HG03558 (cell line): ENCODE measurements around the gene C19orf47.
"Not testable (repeated sequence)": the region's sequence is repeated elsewhere in the genome, so short reads cannot be mapped to it uniquely, and the experiment has no call there.

Experiments used
- ATAC-seq: cut with Tn5 transposase; IDR thresholded peaks from one replicate; pipeline ENCODE4 v1.9.1; 2021; ENCODE audit warnings: moderate number of reproducible peaks; ENCODE audit not compliant: unreplicated experiment; ENCODE audit errors: extremely low read depth

Gene C19orf47

DNA sequence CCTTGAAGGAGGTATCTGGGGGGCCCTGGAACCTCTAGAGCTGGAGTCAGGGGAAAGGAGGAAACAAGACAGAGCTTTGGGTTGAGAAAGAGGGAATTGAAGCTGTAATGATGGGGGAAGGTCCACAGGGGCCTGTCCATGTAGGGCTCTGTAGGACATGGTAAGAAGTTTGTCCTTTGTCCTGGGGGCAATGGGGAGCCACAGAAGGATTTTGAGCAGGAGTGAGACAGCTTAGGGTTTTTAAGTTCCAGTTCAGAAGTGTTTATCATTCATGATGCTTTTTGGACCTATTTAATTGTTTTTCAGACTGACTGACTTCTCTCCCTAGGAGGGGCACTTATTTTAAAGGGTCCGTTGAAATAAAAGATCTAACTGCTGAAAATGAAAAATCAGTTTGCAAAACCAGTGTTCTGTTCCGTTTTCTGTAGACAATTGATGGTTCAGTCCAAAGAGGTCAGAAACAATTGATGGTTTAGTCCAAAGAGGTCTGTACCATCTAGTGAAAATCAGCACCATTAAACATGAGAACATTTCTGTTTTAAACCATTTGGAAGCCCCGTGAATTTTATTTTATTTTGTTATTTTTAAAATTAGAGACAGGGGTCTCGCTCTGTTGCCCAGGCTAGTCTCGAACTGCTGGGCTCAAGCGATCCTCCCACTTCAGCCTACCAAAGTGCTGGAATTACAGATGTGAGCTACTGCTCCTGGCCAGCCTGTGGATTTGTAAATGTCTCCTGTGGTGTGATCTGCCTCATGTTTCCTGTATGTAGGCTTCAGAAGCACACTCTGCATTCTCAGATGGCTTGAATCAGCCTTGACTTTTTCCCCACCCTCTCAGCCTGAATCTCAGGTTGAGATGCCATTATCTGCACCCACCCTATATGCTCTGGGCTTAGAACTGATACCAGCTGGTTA lies 8.7 kb upstream of the C19orf47 start:
- no peak for ATAC-seq

DNA sequence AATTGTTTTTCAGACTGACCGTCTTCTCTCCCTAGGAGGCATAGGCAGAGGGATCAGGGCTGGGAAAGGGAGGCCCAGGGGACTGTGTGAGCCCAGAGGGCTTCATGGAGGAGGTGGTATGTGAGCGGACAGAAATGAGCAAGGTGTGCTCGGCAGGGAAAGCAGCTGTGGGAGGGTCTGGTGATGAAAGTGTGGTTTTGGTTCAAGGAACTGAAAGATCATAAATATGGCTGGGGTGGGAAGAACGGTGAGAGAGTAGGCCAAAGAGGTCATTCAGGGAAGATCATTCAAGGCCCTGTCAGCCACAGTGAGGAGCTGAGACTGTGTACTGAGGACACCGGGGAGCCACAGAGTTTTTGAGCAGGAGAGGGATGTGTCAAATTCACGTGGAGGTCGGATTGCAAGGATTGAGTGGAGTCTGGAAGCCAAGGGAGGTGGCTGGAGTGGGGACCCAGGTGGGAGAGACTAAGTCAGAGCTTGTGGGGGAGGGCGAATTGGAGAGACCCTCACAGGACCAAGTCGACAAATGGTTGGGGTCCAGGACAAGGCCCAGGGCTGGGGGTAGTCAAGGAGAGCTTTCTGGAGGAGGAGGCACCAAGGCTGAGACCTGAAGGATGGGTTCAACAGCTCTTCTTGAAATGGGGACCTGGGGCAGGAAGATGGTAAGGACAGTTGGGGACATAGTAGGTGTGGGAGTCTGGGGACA lies 7.9 kb upstream of the C19orf47 start:
- no peak for ATAC-seq

DNA sequence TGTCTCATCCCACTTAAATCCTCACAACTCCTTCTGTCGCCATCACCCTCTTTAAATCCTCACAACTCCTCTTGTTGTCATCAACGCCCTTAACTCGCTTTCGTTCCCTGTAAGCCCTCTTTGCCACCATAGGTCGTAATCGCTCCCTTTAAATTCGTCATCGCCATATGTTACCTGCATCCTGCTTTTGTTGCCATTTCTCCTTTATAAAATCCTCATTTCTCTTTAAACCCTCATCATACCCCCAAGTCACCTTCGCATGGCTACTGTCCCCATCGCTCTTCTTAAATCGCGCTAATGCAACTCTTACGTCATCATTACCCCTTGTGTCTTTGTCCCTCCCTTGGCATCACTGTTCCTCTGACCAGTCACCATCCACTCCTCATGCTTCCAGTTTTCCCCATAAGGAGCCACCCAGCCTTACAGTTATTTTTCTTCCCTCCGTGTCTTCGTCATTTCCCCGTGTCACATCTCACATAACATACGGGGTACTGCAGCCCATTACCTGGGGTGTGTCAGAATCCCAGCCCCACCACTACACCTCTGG lies 837 bp upstream of the C19orf47 start:
- ATAC-seq: no peak

DNA sequence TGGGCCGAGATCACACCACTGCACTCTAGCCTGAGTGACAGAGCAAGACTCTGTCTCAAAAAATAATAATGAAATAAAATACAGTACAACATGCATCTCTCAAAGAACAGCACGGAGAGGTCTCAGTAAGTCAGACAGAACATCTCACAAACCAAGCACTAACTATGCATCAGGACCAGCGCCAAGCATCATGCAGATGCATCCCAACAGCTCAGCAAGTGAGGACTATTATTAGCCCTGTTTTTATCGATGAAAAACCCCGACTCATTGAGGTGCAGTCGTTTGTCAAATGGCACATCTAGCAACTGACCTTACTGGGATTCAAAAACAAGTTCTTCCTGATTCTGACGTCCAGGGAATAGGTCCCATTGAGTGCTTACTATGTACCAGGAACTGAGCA lies 3.8 kb downstream of the C19orf47 start:
- ATAC-seq: no peak

DNA sequence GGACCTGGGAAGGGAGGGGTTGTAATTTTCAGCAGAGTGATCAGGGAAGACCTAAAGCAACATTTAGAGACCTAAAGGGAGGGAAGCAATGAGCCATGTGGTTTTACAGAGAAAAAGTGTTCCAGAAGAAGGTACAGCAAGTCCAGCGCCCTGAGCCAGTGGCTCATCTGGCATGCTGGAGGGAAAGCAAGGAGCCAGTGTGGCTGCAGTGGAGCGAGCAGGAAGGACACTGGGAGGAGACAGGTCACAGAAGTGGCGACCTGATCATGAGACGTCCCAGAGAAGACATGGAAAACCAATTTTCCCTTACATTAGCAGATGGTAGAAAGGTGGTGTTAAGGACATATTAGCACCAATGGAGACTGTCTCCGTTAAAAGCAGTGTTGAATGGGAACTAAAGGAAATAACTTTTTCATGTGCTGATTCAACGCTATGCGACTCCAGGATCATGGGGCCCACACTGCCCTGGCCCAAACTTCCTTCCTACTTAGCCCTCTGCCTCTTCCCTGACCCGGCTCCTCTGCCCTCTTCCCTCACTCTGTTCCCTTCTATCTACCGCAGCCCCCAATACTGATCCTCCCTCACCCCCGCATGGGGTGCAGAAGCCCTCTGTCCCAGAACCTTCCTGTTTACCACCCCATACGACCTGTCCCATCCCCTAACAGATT lies 5.4 kb downstream of the C19orf47 start:
- ATAC-seq: no peak

GRCh38 chr19:40341601-40342482 lies 6.4 kb downstream of the C19orf47 start:
- ATAC-seq: no peak

DNA sequence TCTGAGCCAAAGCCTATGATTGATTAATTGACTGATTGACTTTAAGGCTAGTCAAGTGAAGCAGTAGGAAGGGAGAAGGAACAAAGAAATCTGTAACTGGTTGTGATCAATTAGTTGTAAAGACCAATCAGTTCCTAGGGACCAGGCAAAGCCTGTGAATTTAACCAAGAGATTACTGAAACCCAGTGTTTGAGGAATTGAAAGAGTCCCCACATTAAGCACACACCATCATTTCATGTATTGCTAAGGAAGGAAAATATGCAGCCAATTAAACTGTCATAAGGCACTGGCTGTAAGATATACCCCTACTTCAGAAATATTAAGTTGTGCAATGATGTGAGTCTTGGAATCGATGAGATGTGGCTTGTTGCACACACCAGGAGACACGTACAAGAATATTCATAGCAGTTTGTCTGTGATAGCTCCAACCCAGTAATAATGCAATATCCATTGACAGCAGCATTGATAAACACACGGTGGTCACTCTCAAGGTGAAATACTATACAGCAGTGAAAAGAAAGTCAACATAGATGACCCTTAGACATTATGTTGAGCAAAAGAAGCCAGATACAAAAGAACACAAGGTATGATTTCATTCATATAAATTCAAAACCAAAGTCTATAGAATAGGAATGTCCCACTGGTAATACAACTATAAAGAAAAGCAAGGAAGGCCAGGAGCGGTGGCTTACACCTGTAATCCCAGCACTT lies 9.0 kb downstream of the C19orf47 start:
- ATAC-seq: no peak

DNA sequence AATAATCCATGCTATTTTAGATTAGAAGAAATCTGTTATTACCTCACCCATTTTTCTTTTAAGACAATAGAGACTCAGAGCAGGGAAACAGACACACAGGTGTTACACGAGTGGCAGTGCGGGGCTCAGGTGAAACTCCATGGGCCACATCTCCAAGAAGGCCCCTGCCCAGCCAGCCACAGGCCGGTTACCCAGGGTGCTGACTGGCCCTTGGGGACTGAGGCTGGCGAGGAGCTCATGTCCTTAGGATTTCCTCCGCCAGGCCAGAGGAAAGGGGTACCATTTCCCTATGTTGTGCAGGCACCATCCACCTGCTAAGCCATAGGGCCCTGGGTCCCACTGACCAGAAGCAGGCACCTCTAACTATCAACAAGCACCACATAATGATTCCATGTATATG lies 10.6 kb downstream of the C19orf47 start:
- ATAC-seq: no peak

- ATAC-seq: no peak
These were observed 11.1 kb downstream of the C19orf47 start for GRCh38 chr19:40337107-40337506.

- ATAC-seq: no peak
These were observed 11.6 kb downstream of the C19orf47 start for GRCh38 chr19:40336601-40336900.

DNA sequence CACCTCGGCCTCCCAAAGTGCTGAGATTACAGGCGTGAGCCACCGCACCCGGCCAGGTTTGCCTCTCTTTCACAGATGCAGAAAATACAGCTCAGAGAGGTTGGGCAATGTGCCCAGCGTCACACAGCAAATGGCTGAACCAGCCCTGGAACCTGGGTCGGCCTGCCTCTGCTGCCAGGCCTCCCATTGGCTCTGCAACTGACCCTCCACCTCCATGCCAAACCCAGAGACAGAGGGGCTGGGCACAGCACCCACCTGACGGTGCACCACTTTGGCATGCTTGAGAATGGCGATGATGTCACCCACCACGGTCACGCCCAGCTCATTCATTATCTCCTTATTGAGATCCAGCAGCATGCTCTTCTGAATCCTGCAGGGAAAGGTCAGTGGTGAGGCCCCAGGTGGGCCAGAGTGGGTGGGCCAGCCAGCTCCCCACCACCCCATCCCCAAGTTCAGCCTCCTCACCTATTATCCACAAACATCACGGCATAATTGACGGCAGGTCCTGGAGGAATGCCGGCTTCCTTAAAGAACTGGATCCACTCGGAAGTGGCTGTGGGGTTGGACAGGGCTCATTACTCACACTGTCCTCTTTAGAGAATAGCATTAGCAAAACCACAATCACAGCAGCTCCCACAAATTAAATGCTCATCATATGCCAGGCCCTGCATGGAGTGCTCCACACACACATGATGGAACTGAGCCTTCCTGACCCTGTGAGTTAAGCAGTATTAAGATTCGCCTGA lies 12.2 kb downstream of the C19orf47 start:
- ATAC-seq: no peak

GRCh38 chr19:40335101-40335500 lies 13.1 kb downstream of the C19orf47 start:
- ATAC-seq: no peak

DNA sequence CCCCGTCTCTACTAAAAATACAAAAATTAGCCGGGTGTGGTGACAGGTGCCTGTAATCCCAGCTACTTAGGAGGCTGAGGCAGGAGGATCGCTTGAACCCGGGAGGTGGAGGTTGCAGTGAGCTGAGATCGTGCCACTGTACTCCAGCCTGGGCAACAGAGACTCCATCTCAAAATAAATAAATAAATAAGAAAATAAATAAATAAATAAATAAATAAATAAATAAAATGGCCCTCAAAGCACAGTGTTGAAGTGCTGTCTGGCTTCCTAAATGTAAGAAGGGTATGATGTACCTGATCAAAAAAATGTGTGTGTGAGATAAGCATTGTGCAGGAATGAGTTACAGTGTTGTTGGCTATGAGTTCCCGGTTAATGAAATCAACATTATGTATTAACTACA lies 15.1 kb downstream of the C19orf47 start:
- not testable (repeated sequence) for ATAC-seq

DNA sequence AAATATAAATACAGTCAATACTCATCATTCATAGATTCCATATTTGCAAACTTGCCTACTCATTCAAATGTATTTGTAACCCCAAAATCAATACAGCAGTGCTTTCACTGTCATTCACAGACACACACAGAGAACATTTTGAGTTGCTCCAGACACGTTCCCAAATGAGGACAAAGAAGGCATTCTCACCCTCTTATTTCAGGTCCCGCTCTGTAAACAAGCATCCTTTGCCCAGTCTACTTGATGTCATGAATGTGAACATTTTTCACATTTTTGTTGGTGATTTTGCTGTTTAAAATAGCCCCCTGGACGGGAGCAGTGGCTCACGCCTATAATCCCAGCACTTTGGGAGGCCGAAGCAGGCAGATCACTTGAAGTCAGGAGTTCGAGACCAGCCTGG lies 15.5 kb downstream of the C19orf47 start:
- ATAC-seq: no peak

- ATAC-seq: no peak
These were observed 17.1 kb downstream of the C19orf47 start for GRCh38 chr19:40331052-40331451.

DNA sequence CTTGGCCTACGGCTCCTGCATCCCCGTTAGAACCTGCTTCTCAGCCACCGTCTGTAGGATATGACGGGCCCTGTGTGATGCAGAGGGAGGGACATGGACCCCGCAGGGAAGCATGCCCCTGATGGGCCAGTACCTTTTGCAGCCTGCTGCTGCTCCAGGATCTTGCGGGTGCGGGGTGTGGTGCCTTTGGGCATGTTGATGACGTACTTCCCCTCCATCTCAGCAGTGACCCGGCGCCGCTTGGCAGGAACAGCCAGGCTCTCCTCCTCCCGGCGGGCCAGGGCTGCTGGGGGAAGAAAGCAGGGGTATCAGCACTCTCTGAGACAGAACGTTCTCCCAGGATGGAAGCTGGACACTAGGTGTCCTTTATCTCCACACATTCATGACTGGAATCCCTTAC lies 22.0 kb downstream of the C19orf47 start:
- ATAC-seq: no peak

DNA sequence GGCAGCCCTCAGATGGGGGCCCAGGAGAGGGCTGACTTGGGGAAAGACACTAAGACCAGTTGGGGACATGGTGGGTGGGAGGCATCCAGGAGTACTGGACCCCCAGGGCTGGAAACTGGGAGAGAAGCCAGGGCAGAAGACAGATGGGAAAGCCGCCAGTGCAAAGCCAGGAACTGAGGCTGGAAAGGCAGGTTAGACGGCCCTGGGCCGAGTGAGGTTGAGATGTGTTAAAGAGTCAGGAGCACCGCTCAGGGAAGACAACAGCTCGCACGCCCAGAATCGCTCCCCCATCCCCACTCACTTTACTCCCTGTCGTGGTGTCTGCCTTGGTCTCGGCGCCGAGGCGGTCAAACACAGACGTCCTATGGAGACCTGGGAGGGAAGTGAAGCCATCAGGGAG lies 24.5 kb downstream of the C19orf47 start:
- ATAC-seq: no peak

DNA sequence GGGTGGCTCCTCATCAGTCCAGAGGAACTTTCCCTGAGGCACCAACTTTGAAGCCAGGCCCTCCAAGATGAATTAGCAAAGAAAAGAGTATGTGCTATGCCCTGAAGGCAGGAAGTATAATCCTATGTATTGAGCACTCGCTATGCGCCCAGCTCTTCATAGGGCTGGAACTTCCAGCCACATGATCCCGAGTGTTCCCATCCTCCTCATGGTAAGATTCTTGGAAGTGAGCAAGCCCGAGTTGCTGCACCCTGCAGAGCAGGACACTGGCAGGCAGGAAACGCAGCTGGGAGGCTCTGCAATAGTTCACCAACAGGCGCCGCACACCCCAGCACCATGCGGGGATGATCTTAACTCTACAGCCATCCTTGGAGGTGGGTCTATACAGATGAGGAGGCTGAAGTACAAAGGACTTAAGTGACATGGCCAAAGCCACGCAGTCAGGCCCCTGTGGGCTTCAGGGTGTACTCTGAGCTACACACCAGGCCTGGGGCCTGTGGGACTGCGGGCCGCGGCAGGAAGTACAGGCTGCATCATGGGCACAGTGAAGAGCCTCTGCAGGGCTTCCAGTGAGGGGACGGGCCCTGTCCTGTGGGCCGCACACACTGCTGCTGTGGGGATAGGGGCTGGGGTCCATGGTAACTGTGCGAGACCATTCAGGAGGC lies 25.1 kb downstream of the C19orf47 start:
- ATAC-seq: no peak
